H1 (cell line): ENCODE data around the gene C3orf80. TPM values are rescaled to one million over a fixed set of nuclear protein-coding genes. Genes with fewer than 3 reads are reported as not detected.
"Not testable (repeated sequence)": the region's sequence is repeated elsewhere in the genome, so short reads cannot be mapped to it uniquely, and the experiment has no call there.

Experiments used
- CTCF ChIA-PET: fragments of 300-600 bp; sonication (Branson Sonifier 250); formaldehyde crosslinking; loops from one replicate; lab custom pipeline; 2021; ENCODE audit not compliant: partially characterized antibody; lab: Charles Lee
- POLR2A ChIA-PET: fragments of 300-600 bp; sonication (Branson Sonifier 250); formaldehyde crosslinking; loops from one replicate; lab custom pipeline; 2021; ENCODE audit warnings: inconsistent platforms; ENCODE audit not compliant: partially characterized antibody; lab: Charles Lee
- DNase-seq, 2 experiments: peaks; one replicate each; pipeline versions ENCODE4 v3.0.0 to v3.0.0-alpha.2; 2010 to 2022; ENCODE audit warnings: low spot score in 2 of 2, low read depth in 1 of 2, mixed read lengths in 1 of 2
- FAIRE-seq: peaks from 2 replicates; lab custom pipeline; 2011; peaks lifted over from hg19 to GRCh38; lab: Jason Lieb, UNC
- H2AFZ ChIP-seq: 2 replicates; pipeline ENCODE4 v1.8.1; 2012; ENCODE audit warnings: low read length, inconsistent platforms
- H2AK5ac ChIP-seq: 2 replicates; pipeline ENCODE4 v1.6.1; 2013; ENCODE audit warnings: low read depth, low read length
- H2BK120ac ChIP-seq: replicated peaks from 2 replicates; pipeline ENCODE3; 2013; ENCODE audit warnings: low read depth, low read length, inconsistent platforms
- H2BK12ac ChIP-seq: 2 replicates; pipeline ENCODE4 v1.6.1; 2013; ENCODE audit warnings: low read depth, low read length
- H2BK15ac ChIP-seq: 2 replicates; pipeline ENCODE4 v1.6.1; 2013; ENCODE audit warnings: low read length
- H2BK20ac ChIP-seq: 2 replicates; pipeline ENCODE4 v1.6.1; 2013; ENCODE audit warnings: low read length
- H2BK5ac ChIP-seq: 2 replicates; pipeline ENCODE4 v1.6.1; 2013; ENCODE audit warnings: low read depth, low read length
- H3K14ac ChIP-seq: 2 replicates; pipeline ENCODE4 v1.6.1; 2013; ENCODE audit warnings: inconsistent platforms; ENCODE audit not compliant: insufficient read length
- H3K18ac ChIP-seq: 2 replicates; pipeline ENCODE4 v1.6.1; 2013; ENCODE audit warnings: low read length; ENCODE audit errors: extremely low read depth
- H3K23ac ChIP-seq: 2 replicates; pipeline ENCODE4 v1.6.1; 2013; ENCODE audit warnings: inconsistent platforms; ENCODE audit not compliant: insufficient read length
- H3K23me2 ChIP-seq: 2 replicates; pipeline ENCODE4 v1.6.1; 2013; ENCODE audit warnings: low read depth, low read length
- H3K27ac ChIP-seq: 2 replicates; pipeline ENCODE4 v1.6.1; 2011; ENCODE audit warnings: low read depth, low read length, inconsistent platforms
- H3K27me3 ChIP-seq, 4 experiments: replicated peaks in 1 of 4; 1 replicate in 1 of 4; 2 replicates in 3 of 4; pipeline versions ENCODE4 v1.6.1 to v1.8.1; 2011 to 2013; ENCODE audit warnings: low read length in 3 of 4, mild to moderate bottlenecking in 3 of 4, inconsistent platforms in 2 of 4, mixed read lengths in 2 of 4, moderate library complexity in 1 of 4; ENCODE audit not compliant: control insufficient read depth in 3 of 4, insufficient read depth in 3 of 4; ENCODE audit errors: extremely low read depth in 1 of 4
- H3K36me3 ChIP-seq, 4 experiments: 2 replicates each; pipeline versions ENCODE4 v1.6.1 to v1.8.1; 2011 to 2013; ENCODE audit warnings: mild to moderate bottlenecking in 4 of 4, low read length in 3 of 4, moderate library complexity in 2 of 4, control low read depth in 1 of 4, inconsistent platforms in 1 of 4; ENCODE audit not compliant: insufficient read depth in 4 of 4, control insufficient read depth in 2 of 4
- H3K4ac ChIP-seq: replicated peaks from 2 replicates; pipeline ENCODE3; 2013; ENCODE audit warnings: low read length, low read depth, mixed read lengths, inconsistent platforms; ENCODE audit not compliant: insufficient read length
- H3K4me1 ChIP-seq, 4 experiments: replicated peaks in 1 of 4; 1 replicate in 1 of 4; 2 replicates in 3 of 4; pipeline versions ENCODE4 v1.6.1 to v1.8.1; 2011 to 2013; ENCODE audit warnings: low read length in 3 of 4, inconsistent platforms in 2 of 4, mixed read lengths in 1 of 4; ENCODE audit not compliant: insufficient read depth in 4 of 4, control insufficient read depth in 3 of 4
- H3K4me2 ChIP-seq, 2 experiments: 2 replicates each; pipeline versions ENCODE4 v1.6.1 to v1.8.1; 2011 to 2013; ENCODE audit warnings: low read depth in 2 of 2, low read length in 2 of 2, control low read depth in 1 of 2, inconsistent platforms in 1 of 2, mild to moderate bottlenecking in 1 of 2; ENCODE audit not compliant: insufficient read depth in 1 of 2
- H3K4me3 ChIP-seq, 4 experiments: fragments of 200-600, 300-600 bp in 1 of 4; sonication (generic), shearing (Covaris generic), sonication (Bioruptor Twin) in 1 of 4; 2 replicates each; pipeline versions ENCODE4 v1.5.1 to v1.8.1; 2011 to 2016; ENCODE audit warnings: low read length in 4 of 4, low read depth in 3 of 4, control low read depth in 2 of 4, inconsistent platforms in 2 of 4, mild to moderate bottlenecking in 2 of 4, mixed read lengths in 1 of 4, moderate library complexity in 1 of 4; ENCODE audit not compliant: insufficient read depth in 2 of 4; ENCODE audit errors: extremely low read depth in 1 of 4
- H3K56ac ChIP-seq: replicated peaks from 2 replicates; pipeline ENCODE3; 2013; ENCODE audit warnings: low read depth, mild to moderate bottlenecking, mixed read lengths, low read length, inconsistent platforms; ENCODE audit not compliant: insufficient read length
- H3K79me1 ChIP-seq: 2 replicates; pipeline ENCODE4 v1.6.1; 2013; ENCODE audit warnings: low read depth, low read length, control low read depth
- H3K79me2 ChIP-seq, 2 experiments: 2 replicates each; pipeline versions ENCODE4 v1.6.1 to v1.8.1; 2012 to 2013; ENCODE audit warnings: low read length in 2 of 2, mild to moderate bottlenecking in 2 of 2, inconsistent platforms in 1 of 2; ENCODE audit not compliant: insufficient read depth in 2 of 2, control insufficient read depth in 1 of 2
- H3K9ac ChIP-seq, 4 experiments: replicated peaks in 1 of 4; 1 replicate in 1 of 4; 2 replicates in 3 of 4; pipeline versions ENCODE4 v1.6.1 to v1.8.1; 2011 to 2013; ENCODE audit warnings: low read depth in 3 of 4, low read length in 3 of 4, control low read depth in 2 of 4, mild to moderate bottlenecking in 2 of 4, moderate library complexity in 2 of 4, inconsistent platforms in 1 of 4; ENCODE audit errors: extremely low read depth in 1 of 4
- H3K9me3 ChIP-seq, 2 experiments: 2 replicates each; pipeline versions ENCODE4 v1.6.1 to v1.8.1; 2012 to 2013; ENCODE audit warnings: mild to moderate bottlenecking in 2 of 2, moderate library complexity in 2 of 2, control low read depth in 1 of 2, inconsistent platforms in 1 of 2, low read depth in 1 of 2, low read length in 1 of 2, mixed read lengths in 1 of 2; ENCODE audit not compliant: insufficient read depth in 2 of 2
- H4K20me1 ChIP-seq, 2 experiments: replicated peaks in 1 of 2; 2 replicates each; pipeline versions ENCODE3 to v1.8.1; 2011 to 2013; ENCODE audit warnings: inconsistent platforms in 2 of 2, low read length in 2 of 2, mild to moderate bottlenecking in 1 of 2; ENCODE audit not compliant: insufficient read depth in 2 of 2, control insufficient read depth in 1 of 2
- H4K5ac ChIP-seq: 2 replicates; pipeline ENCODE4 v1.6.1; 2013; ENCODE audit warnings: low read length, low read depth, mixed read lengths, inconsistent platforms; ENCODE audit not compliant: insufficient read length
- H4K8ac ChIP-seq: 2 replicates; pipeline ENCODE4 v1.8.0; 2013; ENCODE audit warnings: mild to moderate bottlenecking, moderate library complexity, low read length, inconsistent platforms; ENCODE audit not compliant: insufficient read depth; ENCODE audit errors: extremely low read depth
- H4K91ac ChIP-seq: replicated peaks from 2 replicates; pipeline ENCODE3; 2013; ENCODE audit warnings: low read length, mixed read lengths, inconsistent platforms; ENCODE audit not compliant: insufficient read length
- WGBS, 2 experiments: shearing (Covaris generic) in 1 of 2; methylation state at CpG; one replicate each; pipeline versions ENCODE4 v1.1.6 to v1.1.7; 2013 to 2015; ENCODE audit warnings: low lambda C conversion rate in 2 of 2, mixed read lengths in 2 of 2, inconsistent platforms in 1 of 2, low coverage in 1 of 2, missing lambda C conversion rate in 1 of 2; ENCODE audit not compliant: insufficient replicate concordance in 2 of 2, insufficient coverage in 1 of 2, insufficient read length in 1 of 2; ENCODE audit errors: extremely low coverage in 1 of 2, missing lambda C conversion rate in 1 of 2; 5-methylcytosine and 5-hydroxymethylcytosine counted together
- polyA plus RNA-seq, 7 experiments: library from polyadenylated mRNA; depleted of rRNA in 3 of 7; stranded (reverse) in 5 of 7; unstranded in 2 of 7; fragments of >200 nt in 5 of 7; fragments of 200-250 nt in 2 of 7; gene quantifications; 1 replicate in 5 of 7; 2 replicates in 1 of 7; 4 replicates in 1 of 7; pipeline versions ENCODE4 v1.2.1 to v1.2.3, GENCODE V29; 2011 to 2013; ENCODE audit warnings: missing spikeins in 2 of 7, mixed read lengths in 2 of 7
- total RNA-seq: library from RNA; stranded (reverse); fragmentation: NEBNext Ultra II Directional; extraction: Animal tissue kit (Norgen Biotek cat#: 25700); gene quantifications from 2 replicates; pipeline ENCODE4 v1.2.1, GENCODE V29; 2021

The C3orf80 gene
- total and polyA plus RNA-seq, 2 of the 8 experiments (the other 6 are each of a cell fraction or from before 2014, with no cell fraction given), result 0.57 to 1.1 TPM

- H3K56ac ChIP-seq, H3K23ac ChIP-seq, FAIRE-seq, H2AFZ ChIP-seq, H2BK20ac ChIP-seq, H3K23me2 ChIP-seq, H4K20me1 ChIP-seq, H3K79me1 ChIP-seq, H4K91ac ChIP-seq, H3K27me3 ChIP-seq, H3K4me2 ChIP-seq, H3K4me3 ChIP-seq, H4K5ac ChIP-seq, CTCF ChIA-PET, H3K4me1 ChIP-seq, H2BK5ac ChIP-seq, H3K79me2 ChIP-seq, H3K9ac ChIP-seq, H3K27ac ChIP-seq, POLR2A ChIA-PET, H4K8ac ChIP-seq, H2AK5ac ChIP-seq, H2BK15ac ChIP-seq, H3K14ac ChIP-seq, H2BK120ac ChIP-seq, DNase-seq, H3K4ac ChIP-seq, H3K9me3 ChIP-seq, H3K18ac ChIP-seq, H3K36me3 ChIP-seq, H2BK12ac ChIP-seq: not testable (repeated sequence)
- 79% methylated on average over 2 of the region's 4 CpGs; no CpG with 5 or more reads in 1 of the 2 experiments for WGBS, 2 experiments
Measured at GRCh38 chr3:160179403-160179802, 45.8 kb upstream of the C3orf80 start.
